Measurements from ENCODE around the gene PDE9A.

- TF ChIP-seq TAF1 (IDR thresholded peaks at IDR 0.05; ENCODE audit: borderline replicate concordance, insufficient read depth, low read length), result no peak
- no peak for TF ChIP-seq REST (IDR thresholded peaks at IDR 0.05; ENCODE audit: insufficient read depth in 1 of 2, low read depth in 2 of 2, low read length in 2 of 2)
- no peak for TF ChIP-seq POLR2AphosphoS5 (IDR thresholded peaks at IDR 0.05; ENCODE audit: low read depth, low read length)
Observed at GRCh38 chr21:42645211-42646075, 8.0 kb upstream of the PDE9A start.
